Mucosa of rectum (tissue), 2 donors: ENCODE measurements around the gene TRAF3IP1.

ENCODE experiments used
- H3K27ac ChIP-seq, 2 donors: one replicate each; pipeline ENCODE4 v1.7.0; 2013; ENCODE audit warnings: inconsistent platforms in 2 of 2, low read depth in 2 of 2, low read length in 2 of 2
- H3K27me3 ChIP-seq, 2 donors: one replicate each; pipeline ENCODE4 v1.7.0; 2013; ENCODE audit warnings: low read length in 2 of 2; ENCODE audit not compliant: control insufficient read depth in 2 of 2, insufficient read depth in 2 of 2
- H3K36me3 ChIP-seq, 2 donors: one replicate each; pipeline ENCODE4 v1.7.0; 2013; ENCODE audit warnings: low read length in 2 of 2; ENCODE audit not compliant: control insufficient read depth in 2 of 2, insufficient read depth in 2 of 2
- H3K4me1 ChIP-seq, 2 donors: one replicate each; pipeline ENCODE4 v1.7.0; 2013; ENCODE audit warnings: low read length in 2 of 2, mild to moderate bottlenecking in 1 of 2; ENCODE audit not compliant: control insufficient read depth in 2 of 2, insufficient read depth in 2 of 2
- H3K4me3 ChIP-seq, 2 donors: one replicate each; pipeline ENCODE4 v1.7.0; 2013; ENCODE audit warnings: low read length in 2 of 2
- H3K9ac ChIP-seq, 2 donors: one replicate each; pipeline ENCODE4 v1.7.0; 2013; ENCODE audit warnings: low read length in 2 of 2, low read depth in 1 of 2, mild to moderate bottlenecking in 1 of 2
- H3K9me3 ChIP-seq, 2 donors: one replicate each; pipeline ENCODE4 v1.7.0; 2013; ENCODE audit warnings: low read length in 2 of 2; ENCODE audit not compliant: control insufficient read depth in 2 of 2
- donor health status: healthy.
- donor health status: Normal muscosa, but diverticular disease.

Gene TRAF3IP1

GRCh38 chr2:238423561-238424312 is 103.4 kb downstream of the TRAF3IP1 start:
- Histone ChIP-seq H3K27me3 (no peaks in the 10 kb centered on the region), H3K4me3 (no peak overlapping the region), H3K9me3 (no peaks in the 10 kb centered on the region), H3K4me1 (peaks cover 17% of the 10 kb centered on the region in 2 donors), H3K9ac (no peak overlapping the region), H3K27ac (no peak overlapping the region), H3K36me3 (no peaks in the 10 kb centered on the region)

GRCh38 chr2:238424313-238424700 is 104.0 kb downstream of the TRAF3IP1 start:
- no peaks in the 10 kb centered on the region for H3K9me3 ChIP-seq
- H3K27ac ChIP-seq = no peak overlapping the region
- H3K27me3 ChIP-seq = no peaks in the 10 kb centered on the region
- no peak overlapping the region for H3K9ac ChIP-seq
- no peaks in the 10 kb centered on the region for H3K36me3 ChIP-seq
- H3K4me1 ChIP-seq = peaks cover 17% of the 10 kb centered on the region in 2 donors
- H3K4me3 ChIP-seq = no peak overlapping the region

GRCh38 chr2:238425505-238425978 is 105.2 kb downstream of the TRAF3IP1 start:
- peak overlapping the region; percentile 82 to 94 for H3K4me3 ChIP-seq
- no peaks in the 10 kb centered on the region for H3K27me3 ChIP-seq
- H3K4me1 ChIP-seq = peaks cover 17% of the 10 kb centered on the region in 2 donors
- H3K9me3 ChIP-seq = peaks cover 0 to 4% of the 10 kb centered on the region in 2 donors
- peak overlapping the region in 1 of 2 donors; percentile 82 for H3K9ac ChIP-seq
- H3K27ac ChIP-seq = peak overlapping the region in 1 of 2 donors; percentile 96
- H3K36me3 ChIP-seq = peaks cover 0 to 7% of the 10 kb centered on the region in 2 donors

GRCh38 chr2:238425979-238426567 is 105.8 kb downstream of the TRAF3IP1 start:
- Histone ChIP-seq H3K27me3 (no peaks in the 10 kb centered on the region), H3K4me3 (peak overlapping the region; percentile 82 to 94), H3K4me1 (peaks cover 17% of the 10 kb centered on the region in 2 donors), H3K9ac (peak overlapping the region; percentile 82 to 90), H3K36me3 (peaks cover 0 to 12% of the 10 kb centered on the region in 2 donors), H3K9me3 (peaks cover 0 to 5% of the 10 kb centered on the region in 2 donors), H3K27ac (peak overlapping the region; percentile 94 to 96)

DNA sequence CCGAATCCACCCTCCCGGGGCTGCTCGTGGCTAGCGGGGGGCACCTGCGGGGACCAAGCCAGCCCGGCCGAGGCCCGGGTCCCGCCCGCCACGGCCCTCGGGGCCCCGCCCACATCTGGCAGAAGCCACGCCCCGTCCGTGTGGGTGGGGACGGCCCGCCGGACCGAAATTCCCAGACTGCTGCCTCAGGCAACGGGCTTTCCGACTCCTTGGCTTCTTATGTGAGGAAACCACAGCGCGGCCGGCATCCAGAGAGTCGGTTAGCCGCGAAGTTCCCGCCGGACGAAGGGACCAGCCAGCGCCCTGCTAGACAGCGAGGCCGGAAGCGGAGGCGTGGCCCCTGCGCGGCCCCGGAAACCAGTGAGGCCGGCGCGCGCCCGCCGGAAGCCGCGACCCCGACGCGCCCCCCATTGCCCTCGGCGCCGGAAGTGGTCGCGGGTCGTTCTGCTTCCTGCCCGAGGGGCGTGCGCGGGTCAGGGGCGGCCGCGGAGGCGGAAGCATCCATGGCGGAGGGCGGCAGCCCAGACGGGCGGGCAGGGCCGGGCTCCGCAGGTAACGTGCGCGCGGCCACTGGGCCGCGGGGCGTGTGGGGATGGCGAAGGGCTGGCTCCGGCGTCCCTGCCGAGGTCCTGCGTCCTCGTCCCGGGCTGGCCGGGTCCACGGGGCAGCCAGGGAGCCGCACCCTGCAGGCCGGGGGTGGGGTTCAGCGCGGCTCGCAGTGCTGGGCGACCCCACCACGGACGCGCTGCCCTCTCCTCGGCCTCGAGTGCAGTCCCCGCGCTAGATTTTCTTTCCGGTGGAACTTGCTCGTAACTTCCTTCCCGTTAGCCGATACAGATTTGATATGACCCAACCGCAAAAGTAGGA is 106.5 kb downstream of the TRAF3IP1 start, which contains the start of gene ASB1:
TSS of gene ASB1 (plus strand) at position 360 of the 867 bp plus-strand sequence. CDS start at position 504, 144 bp downstream.
- Histone ChIP-seq H3K9ac (peak within 1 kb of the TSS; percentile 82 to 90), H3K4me3 (peak within 1 kb of the TSS; percentile 82 to 94), H3K27me3 (no peaks in the 10 kb centered on the region), H3K9me3 (peaks cover 0 to 5% of the 10 kb centered on the region in 2 donors), H3K4me1 (peaks cover 17% of the 10 kb centered on the region in 2 donors), H3K27ac (peak within 1 kb of the TSS; percentile 94 to 96), H3K36me3 (peaks cover 0 to 12% of the 10 kb centered on the region in 2 donors)

GRCh38 chr2:238427435-238428162 is 107.3 kb downstream of the TRAF3IP1 start:
- peaks cover 17% of the 10 kb centered on the region in 2 donors for H3K4me1 ChIP-seq
- peak overlapping the region; percentile 94 to 96 for H3K27ac ChIP-seq
- H3K36me3 ChIP-seq = peaks cover 0 to 12% of the 10 kb centered on the region in 2 donors
- peaks cover 0 to 5% of the 10 kb centered on the region in 2 donors for H3K9me3 ChIP-seq
- no peaks in the 10 kb centered on the region for H3K27me3 ChIP-seq
- H3K4me3 ChIP-seq = peak overlapping the region; percentile 82 to 94
- H3K9ac ChIP-seq = peak overlapping the region; percentile 82 to 90

GRCh38 chr2:238428866-238429265 is 108.5 kb downstream of the TRAF3IP1 start:
- H3K36me3 ChIP-seq = peaks cover 6 to 20% of the 10 kb centered on the region in 2 donors
- no peak overlapping the region for H3K9ac ChIP-seq
- no peaks in the 10 kb centered on the region for H3K27me3 ChIP-seq
- no peak overlapping the region for H3K27ac ChIP-seq
- peaks cover 0 to 5% of the 10 kb centered on the region in 2 donors for H3K9me3 ChIP-seq
- peaks cover 17% of the 10 kb centered on the region in 2 donors for H3K4me1 ChIP-seq
- H3K4me3 ChIP-seq = no peak overlapping the region

GRCh38 chr2:238430781-238431180 is 110.5 kb downstream of the TRAF3IP1 start:
- peaks cover 23 to 36% of the 10 kb centered on the region in 2 donors for H3K36me3 ChIP-seq
- H3K27ac ChIP-seq = no peak overlapping the region
- no peaks in the 10 kb centered on the region for H3K27me3 ChIP-seq
- no peak overlapping the region for H3K9ac ChIP-seq
- peaks cover 13 to 14% of the 10 kb centered on the region in 2 donors for H3K4me1 ChIP-seq
- H3K4me3 ChIP-seq = no peak overlapping the region
- peaks cover 0 to 5% of the 10 kb centered on the region in 2 donors for H3K9me3 ChIP-seq

DNA sequence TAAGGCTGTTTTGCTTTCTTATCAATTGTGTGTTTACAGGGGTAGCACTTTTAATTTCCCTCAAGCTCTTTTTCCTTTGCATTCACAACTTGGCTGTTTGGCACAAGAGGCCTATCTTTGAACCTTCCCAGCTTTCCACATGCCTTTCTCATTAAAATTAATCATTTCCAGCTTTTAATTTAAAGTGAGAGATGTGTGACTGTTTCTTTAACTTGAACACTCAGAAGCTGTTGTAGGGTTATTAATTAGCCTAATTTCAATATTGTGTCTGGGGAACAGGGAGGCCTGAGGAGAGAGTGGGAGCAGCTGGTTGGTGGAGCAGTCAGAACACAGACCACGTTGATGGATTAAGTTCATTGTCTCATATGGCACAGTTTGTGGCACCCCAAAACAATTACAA is 111.1 kb downstream of the TRAF3IP1 start:
- Histone ChIP-seq H3K9me3 (peaks cover 0 to 5% of the 10 kb centered on the region in 2 donors), H3K4me3 (no peak overlapping the region), H3K27me3 (no peaks in the 10 kb centered on the region), H3K27ac (no peak overlapping the region), H3K9ac (no peak overlapping the region), H3K4me1 (peaks cover 8 to 9% of the 10 kb centered on the region in 2 donors), H3K36me3 (peaks cover 25 to 38% of the 10 kb centered on the region in 2 donors)
